Right lobe of liver (tissue), 6 donors: Measurements from ENCODE around the gene MYRIP. TPM values are rescaled to one million over a fixed set of nuclear protein-coding genes. Genes with fewer than 3 reads are reported as not detected.

Experiments
- ATAC-seq, 4 donors: fragments of 200-7000 bp; cut with Tn5 transposase; one replicate each; pipeline ENCODE4 v1.9.1; 2020; ENCODE audit warnings: mild to moderate bottlenecking in 4 of 4, moderate library complexity in 4 of 4
- DNase-seq, 3 donors: peaks; one replicate each; pipeline ENCODE4 v3.0.0-alpha.2; 2020
- H3K27ac ChIP-seq, 3 donors: fragments of 200-600 bp; one replicate each; pipeline ENCODE4 v1.8.0; 2022
- H3K27me3 ChIP-seq, 2 donors: fragments of 200-600 bp; one replicate each; pipeline ENCODE4 v1.8.0; 2022
- H3K36me3 ChIP-seq, 4 donors: fragments of 200-600 bp; sonication (generic) in 1 of 4; one replicate each; pipeline versions ENCODE4 v1.5.1 to v1.8.0; 2017 to 2022; ENCODE audit warnings: control low read depth in 1 of 4
- H3K4me1 ChIP-seq, 4 donors: fragments of 200-600 bp; sonication (generic) in 1 of 4; one replicate each; pipeline versions ENCODE4 v1.5.1 to v1.8.0; 2017 to 2022; ENCODE audit warnings: control low read depth in 1 of 4
- H3K4me3 ChIP-seq, 3 donors: fragments of 200-600 bp; one replicate each; pipeline ENCODE4 v1.8.0; 2022
- H3K9me3 ChIP-seq, 4 donors: fragments of 200-600 bp; sonication (generic) in 1 of 4; one replicate each; pipeline versions ENCODE4 v1.5.1 to v1.8.0; 2017 to 2022; ENCODE audit warnings: control low read depth in 1 of 4
- POLR2A ChIP-seq: fragments of 450-650 bp; IDR thresholded peaks from one replicate; pipeline ENCODE4 v1.6.1; 2017; ENCODE audit warnings: antibody characterized with exemption, mild to moderate bottlenecking
- WGBS: methylation state at CpG from one replicate; pipeline ENCODE4 v1.1.6; 2018; ENCODE audit warnings: low coverage, low lambda C conversion rate; ENCODE audit not compliant: insufficient coverage; ENCODE audit errors: missing lambda C conversion rate; 5-methylcytosine and 5-hydroxymethylcytosine counted together
- intact Hi-C, 2 donors: fragments of 100-400 bp; cut with DNase I; formaldehyde crosslinking; loops; one replicate each; pipeline versions ENCODE4 v1.11.2 to v1.14.1; 2022
- total RNA-seq, 6 experiments: library from RNA; depleted of rRNA in 2 of 6; stranded (reverse); fragments of >200 nt in 2 of 6; fragmentation: NEBNext Ultra II Directional in 3 of 6; extraction: Animal tissue kit (Norgen Biotek cat#: 25700) in 3 of 6; gene quantifications; one replicate each; pipeline versions ENCODE4 v1.1.0 to v1.2.4, GENCODE V29; 2016 to 2023
- TF ChIP-seq, protein P1 (sequence below), 4 donors: fragments of 200-600 bp in 3 of 4; fragments of 450-650 bp in 1 of 4; IDR thresholded peaks; one replicate each; pipeline versions ENCODE4 v1.5.1 to v1.8.0; 2016 to 2022; ENCODE audit warnings: antibody characterized with exemption in 4 of 4, mild to moderate bottlenecking in 2 of 4
- donor health status: DM: no; HTN: yes; CAD: no.
- donor health status: DM: no; HTN: no; CAD: no.
- donor health status: DM: no; HTN: no; CAD: no.
- donor health status: DM: no; HTN: yes; CAD: no.
- donor health status: DM: no; HTN: yes; CAD: no.

The MYRIP gene
- total RNA-seq, 6 experiments from 2014 or later = 14.3 to 23.2 (median 19.0) TPM

DNA sequence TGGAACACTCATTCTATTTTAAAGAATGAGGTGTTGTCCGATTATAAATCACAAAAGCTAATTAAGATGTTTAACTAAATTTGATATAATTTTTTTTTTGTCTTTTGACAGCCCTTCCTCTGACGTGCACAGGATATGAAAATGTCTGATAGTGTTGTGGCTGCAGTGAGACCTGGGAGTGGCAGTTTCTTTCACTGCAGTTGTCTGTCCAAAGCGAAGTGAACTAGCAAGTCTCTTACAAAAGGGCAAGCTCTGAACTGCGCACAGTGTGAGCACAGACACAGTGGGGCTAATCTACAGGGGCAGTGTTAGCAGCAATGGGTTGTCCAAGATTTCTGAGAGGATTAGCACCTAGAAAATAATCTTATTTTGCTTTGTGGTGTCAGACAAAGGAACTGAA, 29.1 kb upstream of the MYRIP start:
- intact Hi-C loops = no loop called here
- peak overlapping the region in 1 of 3 donors; percentile 70 for H3K27ac ChIP-seq
- no peak for DNase-seq
- peaks cover 0 to 38% (median 11%) of the 10 kb centered on the region in 4 donors for H3K4me1 ChIP-seq
- no peaks in the 10 kb centered on the region for H3K9me3 ChIP-seq
- H3K4me3 ChIP-seq = no peak overlapping the region
- no peaks in the 10 kb centered on the region for H3K27me3 ChIP-seq
- no peak for TF ChIP-seq POLR2A
- TF ChIP-seq, protein P1, sequence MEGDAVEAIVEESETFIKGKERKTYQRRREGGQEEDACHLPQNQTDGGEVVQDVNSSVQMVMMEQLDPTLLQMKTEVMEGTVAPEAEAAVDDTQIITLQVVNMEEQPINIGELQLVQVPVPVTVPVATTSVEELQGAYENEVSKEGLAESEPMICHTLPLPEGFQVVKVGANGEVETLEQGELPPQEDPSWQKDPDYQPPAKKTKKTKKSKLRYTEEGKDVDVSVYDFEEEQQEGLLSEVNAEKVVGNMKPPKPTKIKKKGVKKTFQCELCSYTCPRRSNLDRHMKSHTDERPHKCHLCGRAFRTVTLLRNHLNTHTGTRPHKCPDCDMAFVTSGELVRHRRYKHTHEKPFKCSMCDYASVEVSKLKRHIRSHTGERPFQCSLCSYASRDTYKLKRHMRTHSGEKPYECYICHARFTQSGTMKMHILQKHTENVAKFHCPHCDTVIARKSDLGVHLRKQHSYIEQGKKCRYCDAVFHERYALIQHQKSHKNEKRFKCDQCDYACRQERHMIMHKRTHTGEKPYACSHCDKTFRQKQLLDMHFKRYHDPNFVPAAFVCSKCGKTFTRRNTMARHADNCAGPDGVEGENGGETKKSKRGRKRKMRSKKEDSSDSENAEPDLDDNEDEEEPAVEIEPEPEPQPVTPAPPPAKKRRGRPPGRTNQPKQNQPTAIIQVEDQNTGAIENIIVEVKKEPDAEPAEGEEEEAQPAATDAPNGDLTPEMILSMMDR (IDR thresholded peaks at IDR 0.05) = no peak
- no peaks in the 10 kb centered on the region for H3K36me3 ChIP-seq
- WGBS = 62% methylated on average over 4 of the region's 4 CpGs
- peak; percentile 20 to 64 (median 39) for ATAC-seq

DNA sequence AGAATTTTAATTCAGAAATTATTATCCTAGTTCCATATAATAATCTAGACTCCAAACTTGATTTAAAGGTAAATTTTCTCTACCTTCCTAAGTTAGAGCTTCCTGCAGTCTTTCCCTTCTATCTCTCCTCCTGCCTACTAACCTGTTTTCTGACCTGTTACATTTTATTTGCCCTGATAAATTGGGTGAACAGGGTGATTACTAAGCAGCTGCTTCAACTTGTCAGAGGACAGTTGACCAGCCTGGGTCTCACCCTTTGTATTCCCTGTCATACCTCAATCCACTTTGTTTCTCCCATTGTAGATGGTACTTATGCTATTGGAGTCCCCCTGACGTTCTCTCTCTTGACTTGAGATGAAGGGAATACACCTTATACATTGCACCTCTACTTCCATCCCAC, 28.4 kb upstream of the MYRIP start:
- H3K27me3 ChIP-seq = no peaks in the 10 kb centered on the region
- no peaks in the 10 kb centered on the region for H3K36me3 ChIP-seq
- no peak overlapping the region for H3K4me3 ChIP-seq
- WGBS = 46% methylated on average over 1 of the region's 1 CpG
- DNase-seq = no peak
- no peaks in the 10 kb centered on the region for H3K9me3 ChIP-seq
- intact Hi-C loops = no loop called here
- H3K4me1 ChIP-seq = peaks cover 0 to 38% (median 11%) of the 10 kb centered on the region in 4 donors
- H3K27ac ChIP-seq = peak overlapping the region in 1 of 3 donors; percentile 70
- TF ChIP-seq, protein P1 (IDR thresholded peaks at IDR 0.05) = no peak
- no peak for TF ChIP-seq POLR2A
- ATAC-seq = peak; percentile 37 to 74 (median 61)

DNA sequence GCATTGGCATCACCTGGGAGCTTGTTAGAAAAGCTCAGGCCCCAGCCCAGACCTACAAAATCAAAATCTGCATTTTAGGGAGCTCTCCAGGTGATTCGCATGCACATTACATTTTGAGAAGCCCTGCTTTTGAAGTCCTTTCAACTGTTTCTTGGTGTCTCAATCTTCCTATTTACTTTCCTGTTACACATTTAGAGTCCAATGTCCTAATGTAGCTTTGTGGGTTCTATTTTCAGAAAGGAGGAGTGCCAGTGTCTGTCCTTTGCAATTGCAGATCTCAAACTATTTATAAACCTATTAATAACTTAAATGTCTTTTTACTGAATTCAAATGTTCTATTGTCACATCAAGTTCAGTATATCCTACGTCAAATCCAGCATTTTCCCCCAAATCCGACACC, 27.8 kb upstream of the MYRIP start:
- no peak overlapping the region for H3K4me3 ChIP-seq
- H3K9me3 ChIP-seq = no peaks in the 10 kb centered on the region
- intact Hi-C loops = no loop called here
- H3K36me3 ChIP-seq = no peaks in the 10 kb centered on the region
- ATAC-seq (peak; percentile 81 to 90 (median 86)), DNase-seq (no peak)
- peak overlapping the region in 2 of 3 donors; percentile 38 to 70 for H3K27ac ChIP-seq
- H3K27me3 ChIP-seq = no peaks in the 10 kb centered on the region
- H3K4me1 ChIP-seq = peaks cover 0 to 38% (median 11%) of the 10 kb centered on the region in 4 donors
- WGBS = 44% methylated on average over 3 of the region's 3 CpGs
- TF ChIP-seq, protein P1 (IDR thresholded peaks at IDR 0.05) = no peak
- TF ChIP-seq POLR2A = no peak

DNA sequence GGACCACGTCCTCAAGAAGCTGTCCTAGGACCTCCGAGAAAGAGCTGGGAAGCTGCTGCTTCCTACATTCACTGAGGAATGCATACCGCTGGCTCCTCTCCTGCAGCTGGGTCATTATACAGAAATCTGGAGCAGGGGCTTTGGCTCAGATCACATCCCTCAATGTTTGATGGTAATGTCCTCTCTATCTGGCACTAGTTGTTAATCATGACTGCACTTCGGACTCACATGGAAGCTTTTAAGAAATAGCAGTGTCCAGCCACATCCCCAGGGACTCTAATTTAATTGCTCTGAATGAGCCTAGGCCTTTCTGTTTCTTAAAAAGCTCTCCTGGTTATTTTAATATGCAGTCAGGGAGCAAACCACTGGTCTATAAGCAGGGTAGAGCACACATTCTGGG, 25.7 kb upstream of the MYRIP start:
- no peaks in the 10 kb centered on the region for H3K36me3 ChIP-seq
- peaks cover 0 to 43% (median 15%) of the 10 kb centered on the region in 4 donors for H3K4me1 ChIP-seq
- H3K27ac ChIP-seq = no peak overlapping the region
- no peak overlapping the region for H3K4me3 ChIP-seq
- ATAC-seq (no peak), DNase-seq (no peak)
- no peaks in the 10 kb centered on the region for H3K27me3 ChIP-seq
- no peaks in the 10 kb centered on the region for H3K9me3 ChIP-seq
- TF ChIP-seq, protein P1 (IDR thresholded peaks at IDR 0.05) = no peak
- no peak for TF ChIP-seq POLR2A
- intact Hi-C loops = no loop called here
- WGBS = 48% methylated on average over 4 of the region's 4 CpGs

DNA sequence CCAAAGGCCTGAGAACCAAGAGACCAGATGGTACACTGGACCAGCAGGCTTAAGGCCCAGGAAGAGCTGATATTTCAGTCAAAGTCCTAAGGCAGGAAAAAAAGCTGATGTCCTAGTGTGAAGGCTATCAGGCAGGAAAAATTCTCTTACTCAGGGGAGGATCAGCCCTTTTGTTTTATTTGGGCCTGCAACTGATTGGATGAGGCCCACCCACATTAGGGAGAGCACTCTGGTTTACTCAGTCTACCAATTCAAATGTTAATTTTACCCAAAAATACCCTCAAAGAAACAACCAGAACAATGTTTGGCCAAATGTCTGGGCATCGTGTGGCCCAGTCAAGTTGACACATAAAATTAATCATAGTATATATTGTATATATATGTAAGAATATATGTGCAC, 24.5 kb upstream of the MYRIP start:
- Histone ChIP-seq H3K27ac (no peak overlapping the region), H3K27me3 (no peaks in the 10 kb centered on the region), H3K9me3 (no peaks in the 10 kb centered on the region), H3K36me3 (no peaks in the 10 kb centered on the region), H3K4me1 (peaks cover 0 to 43% (median 16%) of the 10 kb centered on the region in 4 donors), H3K4me3 (no peak overlapping the region)
- TF ChIP-seq, protein P1 (IDR thresholded peaks at IDR 0.05) = no peak
- TF ChIP-seq POLR2A = no peak
- intact Hi-C loops = no loop called here
- DNase-seq = no peak
- ATAC-seq = no peak
- WGBS = 85% methylated on average over 1 of the region's 1 CpG
